Activated CD8-positive, alpha-beta memory T cell treated with anti-CD3 and anti-CD28 coated beads, Interleukin-2, amount 50 U/mL, for 4 hours (primary cell): Measurements from ENCODE around the gene ZDHHC21.

Experiments used
- DNase-seq: peaks from one replicate; pipeline ENCODE4 v3.0.0-alpha.2; 2020

The ZDHHC21 gene

DNA sequence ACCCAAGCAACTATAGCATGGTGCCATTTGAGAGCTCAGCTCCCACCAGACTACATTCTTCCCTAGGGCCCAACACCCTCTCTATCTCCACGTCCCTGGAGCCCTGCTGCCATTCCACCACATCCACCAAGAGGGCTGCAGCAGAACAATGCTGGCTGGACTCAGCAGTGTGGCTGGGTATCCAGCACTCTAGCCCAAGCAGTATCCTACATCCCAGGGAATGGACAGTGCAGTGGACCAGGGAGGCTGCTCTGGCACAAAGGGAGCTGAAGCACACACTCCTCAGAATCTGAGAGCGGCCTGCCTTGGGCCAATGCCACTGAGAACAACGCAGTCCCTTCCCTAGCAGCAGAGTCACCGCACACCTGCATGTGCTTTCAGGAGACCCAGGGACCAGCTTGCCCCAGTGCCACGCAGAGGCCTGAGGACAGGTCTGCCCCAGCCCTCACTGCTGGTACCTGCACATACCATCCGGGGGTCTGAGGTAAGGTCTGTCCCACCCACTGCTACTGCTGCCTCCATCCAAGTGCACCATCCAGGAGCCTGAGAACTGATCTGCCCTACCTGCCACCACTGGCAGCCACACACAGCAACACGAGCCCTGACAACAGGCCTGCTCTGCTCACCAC is 95.9 kb downstream of the ZDHHC21 start:
- DNase-seq: no peak

GRCh38 chr9:14593406-14593805 is 99.8 kb downstream of the ZDHHC21 start:
- no peak for DNase-seq

GRCh38 chr9:14591411-14591810 is 101.8 kb downstream of the ZDHHC21 start:
- DNase-seq: no peak

GRCh38 chr9:14585730-14586473 is 107.3 kb downstream of the ZDHHC21 start:
- no peak for DNase-seq

DNA sequence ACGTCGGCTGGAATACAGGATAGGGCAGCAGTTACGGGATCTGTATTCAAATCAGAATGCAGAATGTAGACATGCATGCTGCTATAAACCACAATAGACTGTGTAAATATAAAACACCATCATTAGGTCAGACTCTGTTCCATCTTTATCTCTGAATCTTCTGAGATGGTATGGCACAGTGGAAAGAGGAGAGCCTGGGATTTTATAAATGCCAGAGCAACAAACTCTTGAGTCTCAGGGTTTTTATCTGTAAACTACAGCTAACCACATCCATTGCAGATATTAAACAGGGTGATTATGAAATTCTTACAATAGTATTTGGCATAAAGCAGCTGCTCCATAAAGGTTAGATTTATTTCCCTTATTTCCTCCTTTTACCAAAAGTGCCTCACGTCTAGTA is 108.7 kb downstream of the ZDHHC21 start:
- no peak for DNase-seq

GRCh38 chr9:14578030-14578429 is 115.2 kb downstream of the ZDHHC21 start:
- no peak for DNase-seq

DNA sequence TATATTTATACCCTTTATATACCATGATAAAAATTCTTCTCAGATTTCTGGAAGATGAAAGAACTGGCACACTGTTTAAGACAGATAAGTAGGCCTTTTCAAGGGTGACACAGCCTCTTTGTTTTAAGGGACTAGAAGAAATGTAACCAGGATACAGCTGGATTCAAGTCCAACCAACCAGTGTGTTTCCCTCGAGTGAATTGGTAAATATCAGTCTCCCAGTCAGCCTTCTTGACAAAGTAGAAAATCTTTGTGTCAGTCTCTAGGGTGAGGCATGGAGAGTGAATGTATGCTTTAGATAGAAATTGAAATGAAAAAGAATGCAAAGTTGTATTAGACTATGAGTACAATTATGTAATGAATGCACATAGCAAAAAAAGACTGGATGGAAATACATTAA is 119.1 kb downstream of the ZDHHC21 start:
- no peak for DNase-seq

DNA sequence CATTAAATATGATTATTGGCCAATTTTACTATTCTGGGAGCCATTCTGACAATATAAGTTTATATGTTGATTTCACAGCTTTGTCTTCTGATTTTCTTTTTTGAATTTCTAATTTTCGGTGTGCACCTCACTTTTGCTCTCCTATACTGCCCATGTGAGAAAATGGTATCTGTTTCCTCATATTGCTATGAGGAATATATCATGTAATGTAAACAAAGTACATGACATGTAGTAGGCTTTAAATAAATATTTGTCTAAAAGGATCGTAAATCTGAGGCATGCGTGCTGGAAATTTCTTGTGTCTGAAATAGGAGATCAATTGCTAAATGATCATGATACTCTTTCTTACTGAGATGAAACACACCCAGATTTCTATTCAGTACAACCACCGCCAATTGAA is 119.9 kb downstream of the ZDHHC21 start:
- no peak for DNase-seq

- DNase-seq: no peak
Observed at GRCh38 chr9:14565352-14566016, 127.7 kb downstream of the ZDHHC21 start.

GRCh38 chr9:14563902-14564624 is 129.2 kb downstream of the ZDHHC21 start:
- no peak for DNase-seq

DNA sequence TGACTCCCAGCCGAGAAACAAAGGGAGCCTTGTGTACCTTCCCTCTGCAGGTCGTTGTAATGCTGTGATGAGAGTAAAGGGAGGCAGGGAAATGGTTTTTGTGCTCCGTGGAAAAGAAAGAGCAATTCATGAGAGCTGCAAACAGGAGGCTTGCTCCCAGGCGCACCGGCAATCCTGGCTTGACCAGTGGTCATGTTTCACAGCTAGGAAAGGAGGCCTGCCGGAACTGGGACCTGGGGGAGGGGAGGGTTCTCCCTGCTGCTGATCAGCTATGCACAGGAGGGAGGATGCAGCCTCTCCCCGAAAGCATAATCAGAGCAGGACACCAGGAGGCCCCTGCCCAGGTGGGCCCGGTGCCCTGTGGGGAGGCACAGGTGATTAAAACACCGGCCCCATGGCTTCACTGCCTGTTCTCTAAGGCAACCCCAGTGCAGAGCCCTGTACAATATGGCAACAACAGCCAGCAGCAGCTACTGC is 131.3 kb downstream of the ZDHHC21 start:
- no peak for DNase-seq
